ENCODE results near the gene HERC2.
"Not testable (repeated sequence)": the region's sequence is repeated elsewhere in the genome, so short reads cannot be mapped to it uniquely, and the experiment has no call there.

HERC2 gene

DNA sequence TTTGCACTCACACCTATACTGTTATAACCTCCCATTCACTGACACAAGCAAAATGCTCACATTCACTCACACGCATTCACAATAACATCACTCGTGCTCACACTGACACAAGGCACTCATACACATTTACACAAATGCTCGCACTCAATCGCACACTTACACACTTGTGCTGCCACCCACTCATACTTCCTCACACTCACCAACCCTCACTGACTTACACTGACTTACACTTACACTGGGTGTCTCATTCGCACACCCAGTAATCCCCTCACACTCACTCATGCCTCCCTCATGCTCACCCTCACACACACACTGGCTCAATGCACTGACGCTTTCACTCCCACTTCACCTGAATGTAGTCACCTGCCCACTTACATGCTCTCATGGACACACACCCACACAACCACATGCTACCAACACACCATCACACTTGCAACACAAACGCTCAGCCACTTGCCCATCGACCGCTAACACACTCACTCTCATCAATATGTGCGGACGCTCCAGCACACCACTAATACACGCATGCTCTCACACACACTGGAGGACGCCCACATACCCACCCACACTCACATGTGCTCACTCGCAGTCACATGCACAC is 104.9 kb downstream of the HERC2 start:
- DNase-seq, result not testable (repeated sequence)

GRCh38 chr15:28215521-28215920 is 106.5 kb downstream of the HERC2 start:
- not testable (repeated sequence) for DNase-seq

DNA sequence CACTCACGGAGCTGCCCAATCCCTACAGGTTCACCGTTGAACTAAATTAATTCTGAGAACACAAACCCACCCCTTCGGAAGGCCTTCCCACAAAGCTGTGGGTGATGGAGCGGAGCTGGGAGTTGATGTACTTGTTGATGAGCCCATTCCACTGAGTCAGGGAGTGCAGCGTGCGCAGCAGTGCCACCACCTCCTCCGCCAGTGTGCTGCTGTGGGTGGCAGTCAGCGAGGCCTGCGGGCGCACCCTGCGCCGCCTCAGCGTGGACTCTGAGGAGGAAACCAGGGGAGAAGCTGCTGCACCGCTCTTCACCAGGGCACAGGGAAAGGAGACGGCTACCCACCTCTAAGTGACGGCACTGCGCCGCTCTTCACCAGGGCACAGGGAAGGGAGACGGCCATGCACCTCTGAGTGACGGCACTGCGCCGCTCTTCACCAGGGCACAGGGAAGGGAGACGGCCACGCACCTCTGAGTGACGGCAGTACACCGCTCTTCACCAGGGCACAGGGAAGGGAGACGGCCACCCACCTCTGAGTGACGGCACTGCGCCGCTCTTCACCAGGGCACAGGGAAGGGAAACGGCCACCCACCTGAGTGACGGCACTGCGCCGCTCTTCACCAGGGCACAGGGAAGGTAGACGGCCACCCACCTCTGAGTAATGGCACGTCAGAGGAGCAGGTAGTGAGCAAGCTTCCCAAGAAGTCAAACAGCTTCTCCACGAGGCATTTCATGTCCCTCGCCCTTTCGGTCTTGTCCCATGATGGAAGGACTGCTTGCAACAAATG is 107.8 kb downstream of the HERC2 start:
- DNase-seq, result not testable (repeated sequence)

- not testable (repeated sequence) for DNase-seq
Observed at GRCh38 chr15:28213393-28213792, 108.6 kb downstream of the HERC2 start.

GRCh38 chr15:28208583-28208982 is 113.4 kb downstream of the HERC2 start:
- peak; percentile 38 for DNase-seq

- DNase-seq, result not testable (repeated sequence)
Observed at GRCh38 chr15:28205640-28206039, 116.3 kb downstream of the HERC2 start.

GRCh38 chr15:28203055-28203828 is 118.7 kb downstream of the HERC2 start:
- peak; percentile 61 for DNase-seq

DNA sequence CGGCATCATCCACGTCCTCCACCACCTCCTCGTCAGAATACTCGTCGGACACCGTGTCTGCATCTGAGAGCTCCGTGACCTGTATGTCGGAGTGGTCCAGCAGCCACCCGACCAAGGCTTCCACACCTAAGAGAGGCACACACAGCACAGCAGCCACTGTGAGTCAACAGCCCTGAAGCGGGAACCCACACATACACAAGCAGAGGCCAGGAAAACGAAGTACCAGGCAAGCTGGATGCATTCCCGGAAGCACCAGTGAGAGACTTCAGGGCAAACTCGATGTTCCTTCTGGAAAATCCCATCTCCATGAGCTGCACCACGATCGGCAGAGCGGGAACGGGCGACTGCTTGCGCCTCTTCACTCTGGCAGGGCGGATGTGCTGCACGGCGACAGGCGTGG is 119.9 kb downstream of the HERC2 start:
- not testable (repeated sequence) for DNase-seq

GRCh38 chr15:28198215-28198614 is 123.8 kb downstream of the HERC2 start:
- not testable (repeated sequence) for DNase-seq

GRCh38 chr15:28197694-28198093 is 124.3 kb downstream of the HERC2 start:
- not testable (repeated sequence) for DNase-seq

DNA sequence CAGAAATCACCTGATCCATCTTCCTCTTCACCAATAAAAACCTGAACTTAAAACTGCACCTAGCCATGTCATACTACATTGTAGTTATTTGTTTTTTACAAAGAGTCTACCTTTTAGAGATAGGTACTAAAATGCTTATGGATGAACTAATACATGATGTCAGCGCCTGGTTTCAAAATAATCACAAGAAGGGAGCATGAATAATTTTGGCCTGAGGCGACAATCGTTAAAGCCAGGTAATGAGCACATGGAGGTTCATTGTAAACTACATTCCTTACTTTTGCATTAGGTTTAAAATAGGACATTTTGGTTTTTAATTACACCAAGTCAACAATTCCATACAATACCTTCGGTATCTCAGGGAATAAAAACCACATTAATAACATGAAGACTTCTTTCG is 125.4 kb downstream of the HERC2 start:
- DNase-seq, result not testable (repeated sequence)

GRCh38 chr15:28192772-28193171 is 129.2 kb downstream of the HERC2 start:
- DNase-seq, result no peak

GRCh38 chr15:28191832-28192231 is 130.1 kb downstream of the HERC2 start:
- DNase-seq, result no peak

DNA sequence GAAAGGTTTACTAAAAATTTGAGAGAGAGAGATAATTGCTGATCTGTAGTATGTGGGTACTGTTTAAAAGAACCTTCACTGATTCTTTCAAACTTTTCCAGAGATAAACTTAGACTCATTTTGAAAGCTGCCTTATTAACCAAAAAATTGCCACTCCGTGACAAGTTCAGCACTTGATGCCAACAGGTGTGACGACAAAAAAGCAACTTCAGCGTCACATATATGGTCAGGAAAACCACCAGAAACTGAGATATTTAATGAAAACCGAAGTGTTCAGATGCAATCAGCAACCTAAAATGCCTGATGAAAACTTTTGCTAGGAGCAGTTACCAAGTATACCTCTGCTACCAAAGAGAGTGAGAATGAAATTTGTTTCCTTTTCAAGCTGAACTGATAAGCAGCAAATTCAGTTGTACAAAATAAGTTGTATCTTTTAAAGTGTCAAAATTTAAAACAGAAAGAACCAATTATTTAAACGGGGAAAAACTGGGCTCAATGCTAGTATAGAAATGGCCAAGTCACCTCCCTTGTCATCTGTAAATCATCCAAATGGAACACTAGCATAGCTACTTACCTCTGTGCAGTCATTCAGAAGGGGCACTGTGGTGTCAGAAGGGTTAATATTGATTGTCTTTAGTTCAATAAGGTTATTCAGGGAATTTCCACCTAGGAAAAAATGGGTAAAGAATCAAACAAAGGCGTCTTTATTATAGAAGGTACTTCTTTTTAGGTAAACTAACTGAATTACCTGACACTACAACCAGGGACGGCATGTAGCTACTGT is 131.4 kb downstream of the HERC2 start:
- DNase-seq, result no peak

DNA sequence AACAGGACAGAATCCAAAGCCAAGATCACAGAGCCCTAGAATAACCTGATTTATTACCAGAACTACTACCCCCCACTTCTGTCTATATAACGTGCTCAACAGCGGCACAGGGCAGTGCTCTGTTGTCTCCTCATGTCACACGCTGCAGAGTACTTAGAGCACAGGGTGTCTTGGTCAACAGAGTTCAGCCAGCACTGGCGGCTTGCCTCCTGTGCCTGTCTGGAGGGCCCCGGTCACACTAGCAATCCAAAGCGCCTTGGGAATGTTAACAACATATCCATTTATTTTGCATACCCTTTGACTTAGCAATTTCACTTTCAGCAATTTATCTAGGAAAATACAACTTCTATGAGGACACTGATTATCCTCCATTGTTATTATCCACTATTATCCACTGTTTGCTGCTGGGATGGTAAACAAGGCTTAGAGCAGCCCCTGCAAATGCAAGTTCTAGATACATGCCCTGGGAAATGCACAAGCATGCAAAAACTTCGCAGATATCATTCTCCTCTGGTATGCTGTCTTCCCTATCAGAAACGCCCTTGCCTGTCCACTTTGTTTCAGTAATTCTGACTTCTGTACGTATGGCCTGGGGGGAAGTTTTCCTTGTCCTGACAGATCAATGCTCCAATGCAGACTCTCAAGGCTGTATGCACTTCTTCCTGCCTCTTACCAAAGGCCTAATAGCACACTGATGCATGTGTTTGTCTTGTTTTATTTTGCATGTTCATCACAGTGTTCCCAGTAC is 136.7 kb downstream of the HERC2 start:
- no peak for DNase-seq

- no peak for DNase-seq
Observed at GRCh38 chr15:28184166-28184565, 137.8 kb downstream of the HERC2 start.

GRCh38 chr15:28182731-28183130 is 139.2 kb downstream of the HERC2 start:
- no peak for DNase-seq

GRCh38 chr15:28182216-28182615 is 139.8 kb downstream of the HERC2 start:
- DNase-seq, result no peak

GRCh38 chr15:28181366-28181765 is 140.6 kb downstream of the HERC2 start:
- DNase-seq, result no peak

- DNase-seq, result no peak
Observed at GRCh38 chr15:28179270-28179669, 142.7 kb downstream of the HERC2 start.

GRCh38 chr15:28178727-28179126 is 143.3 kb downstream of the HERC2 start:
- no peak for DNase-seq

GRCh38 chr15:28178290-28178689 is 143.7 kb downstream of the HERC2 start:
- DNase-seq, result no peak

All from MV-4-11 (cell line).